ENCODE results near the gene TNFSF8.

TNFSF8 gene

GRCh38 chr9:114852050-114852594 is 78.3 kb downstream of the TNFSF8 start:
- no peak overlapping the region for H3K4me3 ChIP-seq (ENCODE audit: low read depth, low read length)
- no peak overlapping the region for H3K9ac ChIP-seq (ENCODE audit: low read depth, low read length)
- no peaks in the 10 kb centered on the region for H3K4me1 ChIP-seq (ENCODE audit: control insufficient read depth, insufficient read depth, low read length)
- no peaks in the 10 kb centered on the region for H3K27me3 ChIP-seq (ENCODE audit: control insufficient read depth, insufficient read depth, low read length)
- no peaks in the 10 kb centered on the region for H3K36me3 ChIP-seq (ENCODE audit: control insufficient read depth, insufficient read depth, low read length)
- no peaks in the 10 kb centered on the region for H3K9me3 ChIP-seq (ENCODE audit: control insufficient read depth, insufficient read depth, low read length)
- H3K27ac ChIP-seq (ENCODE audit: low read depth, low read length): no peak overlapping the region

DNA sequence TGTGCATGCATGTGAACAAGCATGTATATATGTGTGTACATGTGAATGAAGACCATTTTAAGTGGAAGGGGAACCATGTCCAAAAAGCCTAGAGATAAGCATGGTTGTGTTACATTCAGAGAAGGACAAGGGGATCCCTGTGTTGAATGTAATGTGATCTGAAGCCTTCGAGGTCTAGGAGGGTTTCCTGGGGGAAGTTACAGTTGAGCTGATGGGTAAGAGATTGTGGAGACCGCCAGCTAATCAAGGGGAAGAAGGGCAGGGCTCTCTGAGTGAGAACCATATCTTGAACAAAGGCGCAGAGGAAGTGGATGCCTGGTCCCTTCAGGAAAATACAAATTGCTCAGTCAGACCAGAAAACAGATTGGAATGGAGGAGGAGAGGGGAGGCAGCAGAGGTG is 79.1 kb downstream of the TNFSF8 start:
- Histone ChIP-seq H3K27ac (ENCODE audit: low read depth, low read length) (no peak overlapping the region), H3K4me3 (ENCODE audit: low read depth, low read length) (no peak overlapping the region), H3K4me1 (ENCODE audit: control insufficient read depth, insufficient read depth, low read length) (no peaks in the 10 kb centered on the region), H3K9me3 (ENCODE audit: control insufficient read depth, insufficient read depth, low read length) (no peaks in the 10 kb centered on the region), H3K36me3 (ENCODE audit: control insufficient read depth, insufficient read depth, low read length) (no peaks in the 10 kb centered on the region), H3K9ac (ENCODE audit: low read depth, low read length) (no peak overlapping the region), H3K27me3 (ENCODE audit: control insufficient read depth, insufficient read depth, low read length) (no peaks in the 10 kb centered on the region)

Measured in HUES48 (cell line).